ENCODE measurements around the gene ALX3.
A peak's percentile ranks its signal among the peaks of the same experiment; 100 is the strongest.

ALX3 gene

DNA sequence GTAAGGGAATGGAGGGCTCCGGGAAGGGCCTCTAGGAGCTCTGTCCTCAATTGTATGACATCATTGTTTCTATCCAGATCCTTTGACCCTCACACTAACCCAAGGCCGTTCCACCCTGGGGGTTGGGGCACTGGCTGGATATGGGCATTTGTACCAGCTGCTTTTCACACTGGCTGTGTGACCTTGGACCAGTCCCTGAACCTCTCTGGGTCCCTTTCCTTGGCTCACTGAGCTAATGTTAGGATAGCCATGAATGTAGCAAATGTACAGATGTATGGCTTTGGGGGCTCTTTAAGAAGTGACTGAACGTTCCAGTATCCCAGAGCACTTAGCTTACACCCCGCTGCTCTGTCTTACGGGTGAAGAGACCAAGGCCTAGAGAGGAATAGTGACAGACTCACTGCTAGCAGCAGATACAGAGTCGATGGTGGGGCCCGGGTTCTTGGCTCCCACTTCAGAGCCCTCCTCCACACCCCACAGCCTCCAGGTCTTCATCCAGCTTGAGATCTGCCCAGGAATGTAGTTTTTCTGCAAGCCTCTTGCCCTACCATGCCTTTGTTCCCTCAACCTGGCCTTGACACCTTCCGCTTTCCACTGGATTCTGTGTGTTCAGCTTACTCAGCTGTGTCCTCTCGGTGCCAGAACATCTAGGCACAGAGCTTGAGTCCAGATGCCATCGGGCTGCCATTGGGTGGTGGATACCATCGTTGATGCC is 27.2 kb upstream of the ALX3 start:
- H3K4me1 Mint-ChIP-seq (ENCODE audit: low read depth), result peaks cover 7% of the 10 kb centered on the region
- H3K27me3 Mint-ChIP-seq, result peaks cover 17% of the 10 kb centered on the region
- no peak overlapping the region for H3K4me3 Mint-ChIP-seq

DNA sequence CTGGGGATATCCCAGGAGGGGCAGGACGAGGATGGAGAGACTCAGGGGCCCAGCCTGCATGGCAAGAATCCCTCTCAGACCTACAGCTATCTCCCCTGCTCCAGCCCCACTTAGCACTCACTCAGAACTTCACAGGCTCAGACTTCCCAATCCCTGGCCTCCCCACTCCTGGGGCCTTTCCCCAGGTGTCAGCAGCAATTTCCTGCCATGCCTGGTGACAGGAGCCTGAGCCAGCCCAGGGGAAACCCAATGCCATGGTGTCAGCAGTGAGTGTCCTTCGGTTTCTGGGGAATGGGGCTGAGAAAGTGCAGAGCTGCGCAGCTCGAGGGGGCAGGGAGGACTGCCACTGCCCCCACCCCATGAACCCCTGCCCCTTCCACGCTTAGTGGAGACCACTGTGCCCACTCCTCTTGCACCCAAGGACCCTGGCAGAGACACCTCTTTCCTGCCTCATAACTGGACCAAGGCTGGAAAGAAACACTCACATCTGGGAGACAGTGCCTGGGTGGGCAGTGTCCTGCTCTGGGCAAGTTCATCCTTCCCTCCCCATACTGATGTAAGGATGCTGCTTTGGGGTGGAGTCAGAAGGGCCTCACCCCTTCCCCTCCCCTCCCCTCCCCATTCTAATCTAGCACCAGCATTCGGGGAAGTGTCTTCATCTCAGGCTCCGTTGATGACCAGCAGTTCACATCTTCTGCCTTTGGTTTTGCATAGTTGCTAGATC is 24.6 kb upstream of the ALX3 start:
- Mint-ChIP-seq H3K9me3 (no peaks in the 10 kb centered on the region), H3K27ac (no peak overlapping the region), H3K36me3 (ENCODE audit: low read depth) (no peaks in the 10 kb centered on the region), H3K27me3 (peaks cover 25% of the 10 kb centered on the region), H3K4me1 (ENCODE audit: low read depth) (no peaks in the 10 kb centered on the region), H3K4me3 (no peak overlapping the region)

More for the DNA sequence above, 27.2 kb upstream of the ALX3 start:
- H3K9me3 Mint-ChIP-seq, result no peaks in the 10 kb centered on the region
- no peak overlapping the region for H3K27ac Mint-ChIP-seq
- H3K36me3 Mint-ChIP-seq (ENCODE audit: low read depth), result no peaks in the 10 kb centered on the region

DNA sequence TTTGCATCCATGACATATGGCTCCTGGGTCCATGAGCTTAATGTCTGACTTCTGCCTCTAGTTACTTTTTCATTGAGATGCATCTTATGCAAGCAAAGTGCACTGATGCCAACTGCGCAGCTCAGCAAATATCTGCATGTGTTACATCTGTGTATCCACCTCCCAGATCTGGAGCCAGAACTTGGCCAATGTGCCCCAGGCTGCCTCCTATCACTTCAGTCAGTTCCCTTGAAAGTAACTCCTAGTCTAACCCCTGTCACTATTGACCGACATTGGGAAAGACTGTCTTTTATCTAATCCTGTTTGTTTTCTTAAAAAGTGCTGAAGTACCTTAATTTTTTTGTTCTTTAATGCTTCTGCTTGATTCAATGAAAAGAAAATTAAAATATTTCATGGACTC is 22.5 kb upstream of the ALX3 start:
- H3K36me3 Mint-ChIP-seq (ENCODE audit: low read depth), result no peaks in the 10 kb centered on the region
- H3K9me3 Mint-ChIP-seq, result no peaks in the 10 kb centered on the region
- no peaks in the 10 kb centered on the region for H3K4me1 Mint-ChIP-seq (ENCODE audit: low read depth)
- peaks cover 16% of the 10 kb centered on the region for H3K27me3 Mint-ChIP-seq
- no peak overlapping the region for H3K4me3 Mint-ChIP-seq
- H3K27ac Mint-ChIP-seq, result no peak overlapping the region

DNA sequence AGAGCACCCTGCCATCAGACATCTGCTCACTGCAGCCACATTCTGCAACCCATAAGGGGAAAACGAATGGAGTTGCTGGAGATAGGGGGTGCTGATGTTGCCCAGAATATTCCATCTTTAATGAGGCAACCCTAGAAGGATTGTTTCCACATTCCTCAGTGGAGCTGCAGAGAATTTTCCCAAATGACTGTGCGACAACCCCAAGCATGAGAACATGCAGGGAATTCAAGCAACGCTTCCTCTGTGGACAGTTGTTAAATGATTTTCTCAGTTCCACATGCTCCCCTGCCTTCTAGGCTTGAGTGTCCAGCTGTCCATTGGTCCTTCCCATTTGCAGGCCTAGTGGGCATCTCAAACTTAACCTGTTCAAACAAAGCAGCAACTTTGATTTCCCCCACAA is 21.3 kb upstream of the ALX3 start:
- H3K27ac Mint-ChIP-seq, result no peak overlapping the region
- peaks cover 22% of the 10 kb centered on the region for H3K27me3 Mint-ChIP-seq
- no peaks in the 10 kb centered on the region for H3K4me1 Mint-ChIP-seq (ENCODE audit: low read depth)
- no peaks in the 10 kb centered on the region for H3K36me3 Mint-ChIP-seq (ENCODE audit: low read depth)
- H3K4me3 Mint-ChIP-seq, result no peak overlapping the region
- no peaks in the 10 kb centered on the region for H3K9me3 Mint-ChIP-seq

GRCh38 chr1:110091381-110091780 is 20.9 kb upstream of the ALX3 start:
- no peak overlapping the region for H3K27ac Mint-ChIP-seq
- H3K27me3 Mint-ChIP-seq, result peaks cover 22% of the 10 kb centered on the region
- no peaks in the 10 kb centered on the region for H3K36me3 Mint-ChIP-seq (ENCODE audit: low read depth)
- no peaks in the 10 kb centered on the region for H3K9me3 Mint-ChIP-seq
- no peak overlapping the region for H3K4me3 Mint-ChIP-seq
- no peaks in the 10 kb centered on the region for H3K4me1 Mint-ChIP-seq (ENCODE audit: low read depth)

DNA sequence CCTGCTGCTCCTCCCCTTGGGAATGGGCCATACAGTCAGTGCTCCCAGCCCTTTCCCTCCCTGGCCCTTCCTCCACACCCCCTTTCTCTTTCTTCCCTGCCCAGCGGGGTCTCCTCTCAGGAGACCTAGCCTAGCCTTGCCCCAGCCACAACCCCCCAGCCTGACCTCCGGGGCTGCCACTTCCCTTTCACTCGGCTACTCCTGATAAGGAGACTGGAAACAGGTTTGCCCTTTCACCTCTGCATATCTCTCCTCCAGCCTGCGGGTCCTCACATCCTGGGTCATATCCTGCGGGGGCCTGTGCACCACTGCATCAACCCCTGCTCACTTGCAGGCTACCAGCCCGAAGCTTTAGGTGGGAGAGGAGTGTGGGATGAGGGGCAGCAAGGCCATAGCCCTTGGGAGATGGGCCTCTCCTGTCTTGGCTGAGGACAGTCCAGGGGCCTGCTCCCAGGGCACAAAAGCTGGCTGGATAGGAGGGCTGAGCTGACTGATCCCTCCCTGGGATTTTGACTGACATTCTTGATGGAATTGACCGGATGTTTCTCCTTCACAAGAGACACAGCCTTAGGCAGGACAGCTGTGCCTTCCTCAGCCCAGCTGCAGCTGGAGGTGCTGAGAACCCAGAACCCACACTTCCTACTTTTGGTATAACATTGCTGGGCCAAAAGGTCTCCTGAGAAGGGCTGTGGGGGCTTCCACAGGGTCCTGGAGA is 19.2 kb upstream of the ALX3 start:
- Mint-ChIP-seq H3K27ac (no peak overlapping the region), H3K4me3 (no peak overlapping the region), H3K27me3 (peaks cover 34% of the 10 kb centered on the region), H3K4me1 (ENCODE audit: low read depth) (peaks cover 2% of the 10 kb centered on the region), H3K36me3 (ENCODE audit: low read depth) (no peaks in the 10 kb centered on the region), H3K9me3 (no peaks in the 10 kb centered on the region)

DNA sequence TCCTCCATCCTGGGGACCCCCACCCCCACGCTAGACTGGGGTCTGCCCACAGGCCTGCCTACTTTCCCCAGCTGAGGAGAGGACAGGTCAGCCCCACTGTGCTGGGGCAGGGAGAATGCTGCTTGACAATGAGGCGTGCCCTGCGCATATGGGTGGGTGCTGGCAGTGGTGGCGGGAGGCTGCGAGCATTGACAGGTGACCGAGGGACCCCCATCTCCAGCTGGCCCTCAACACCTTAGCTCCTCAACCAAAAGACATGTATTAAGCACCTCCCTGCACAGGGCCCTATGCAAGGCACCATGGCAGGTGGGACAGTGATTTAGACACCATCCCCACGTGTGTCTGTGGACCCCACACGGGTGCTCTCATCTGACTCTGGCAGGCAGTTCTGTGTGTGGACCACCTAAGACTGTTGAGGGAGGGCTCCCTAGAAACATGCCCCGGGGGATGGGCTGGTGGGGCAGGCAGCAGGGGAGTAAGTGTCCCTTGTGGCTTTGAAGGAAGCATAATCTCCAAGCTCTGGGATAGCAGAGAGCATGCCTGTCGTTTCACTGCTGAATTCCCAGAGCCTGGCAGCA is 18.4 kb upstream of the ALX3 start:
- peaks cover 9% of the 10 kb centered on the region for H3K4me1 Mint-ChIP-seq (ENCODE audit: low read depth)
- no peaks in the 10 kb centered on the region for H3K36me3 Mint-ChIP-seq (ENCODE audit: low read depth)
- H3K27me3 Mint-ChIP-seq, result peaks cover 35% of the 10 kb centered on the region
- no peak overlapping the region for H3K27ac Mint-ChIP-seq
- no peaks in the 10 kb centered on the region for H3K9me3 Mint-ChIP-seq
- H3K4me3 Mint-ChIP-seq, result no peak overlapping the region

GRCh38 chr1:110087812-110088738 is 17.6 kb upstream of the ALX3 start:
- Mint-ChIP-seq H3K27me3 (peaks cover 42% of the 10 kb centered on the region), H3K9me3 (no peaks in the 10 kb centered on the region), H3K4me1 (ENCODE audit: low read depth) (peaks cover 16% of the 10 kb centered on the region), H3K36me3 (ENCODE audit: low read depth) (no peaks in the 10 kb centered on the region), H3K4me3 (no peak overlapping the region), H3K27ac (no peak overlapping the region)

DNA sequence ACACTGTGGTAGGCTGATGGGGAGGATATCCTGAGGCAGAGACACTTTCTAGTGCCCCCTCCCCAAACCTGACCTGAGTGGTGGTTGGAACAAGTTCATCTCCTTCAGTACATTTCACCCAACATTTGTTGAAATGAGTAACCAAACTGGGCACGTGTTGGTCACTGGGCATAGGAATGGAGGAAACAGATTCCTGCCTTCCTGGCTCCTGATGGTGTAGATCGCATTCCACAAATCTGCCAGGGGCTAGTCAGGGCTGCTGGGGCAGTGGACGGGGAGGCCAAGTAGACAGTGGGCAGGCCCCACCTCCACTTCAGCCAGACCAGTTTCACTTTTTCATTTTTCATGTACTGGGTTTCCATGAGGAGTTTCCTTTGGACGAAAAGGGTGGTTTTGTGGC is 16.5 kb upstream of the ALX3 start:
- Mint-ChIP-seq H3K27ac (no peak overlapping the region), H3K4me3 (no peak overlapping the region), H3K36me3 (ENCODE audit: low read depth) (no peaks in the 10 kb centered on the region), H3K27me3 (peaks cover 44% of the 10 kb centered on the region), H3K4me1 (ENCODE audit: low read depth) (peaks cover 16% of the 10 kb centered on the region), H3K9me3 (no peaks in the 10 kb centered on the region)

GRCh38 chr1:110085671-110086070 is 15.2 kb upstream of the ALX3 start:
- no peaks in the 10 kb centered on the region for H3K36me3 Mint-ChIP-seq (ENCODE audit: low read depth)
- H3K9me3 Mint-ChIP-seq, result no peaks in the 10 kb centered on the region
- H3K4me1 Mint-ChIP-seq (ENCODE audit: low read depth), result peaks cover 16% of the 10 kb centered on the region
- no peak overlapping the region for H3K4me3 Mint-ChIP-seq
- peaks cover 54% of the 10 kb centered on the region for H3K27me3 Mint-ChIP-seq
- H3K27ac Mint-ChIP-seq, result no peak overlapping the region

GRCh38 chr1:110084227-110085078 is 14.0 kb upstream of the ALX3 start:
- Mint-ChIP-seq H3K36me3 (ENCODE audit: low read depth) (no peaks in the 10 kb centered on the region), H3K27ac (no peak overlapping the region), H3K9me3 (no peaks in the 10 kb centered on the region), H3K4me1 (ENCODE audit: low read depth) (peaks cover 16% of the 10 kb centered on the region), H3K4me3 (peak overlapping the region; percentile 75), H3K27me3 (peaks cover 62% of the 10 kb centered on the region)

DNA sequence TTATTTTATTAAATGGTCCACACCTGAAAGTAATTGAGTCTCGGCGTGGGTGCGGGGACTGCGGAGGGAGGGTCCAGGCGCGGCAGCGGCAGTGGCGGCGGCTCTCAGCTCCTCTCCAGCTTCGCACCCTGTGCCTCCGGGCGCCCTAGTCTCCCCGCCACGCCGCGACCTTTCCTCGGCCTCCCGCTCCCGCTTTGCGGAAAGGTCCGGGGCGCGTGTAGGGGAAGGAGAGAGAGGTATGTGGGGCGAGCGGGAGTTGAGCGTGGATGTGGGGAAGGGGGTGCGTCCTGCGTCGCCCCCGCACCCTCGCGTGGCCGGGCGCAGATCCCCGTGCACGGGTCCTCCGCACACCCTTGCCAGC is 13.4 kb upstream of the ALX3 start:
- peak overlapping the region; percentile 75 for H3K4me3 Mint-ChIP-seq
- H3K36me3 Mint-ChIP-seq (ENCODE audit: low read depth), result no peaks in the 10 kb centered on the region
- peaks cover 67% of the 10 kb centered on the region for H3K27me3 Mint-ChIP-seq
- H3K27ac Mint-ChIP-seq, result no peak overlapping the region
- no peaks in the 10 kb centered on the region for H3K9me3 Mint-ChIP-seq
- H3K4me1 Mint-ChIP-seq (ENCODE audit: low read depth), result peaks cover 16% of the 10 kb centered on the region

GRCh38 chr1:110083061-110083865 is 12.8 kb upstream of the ALX3 start:
- Mint-ChIP-seq H3K27me3 (peaks cover 71% of the 10 kb centered on the region), H3K4me3 (peak overlapping the region; percentile 75), H3K9me3 (no peaks in the 10 kb centered on the region), H3K4me1 (ENCODE audit: low read depth) (peaks cover 16% of the 10 kb centered on the region), H3K36me3 (ENCODE audit: low read depth) (no peaks in the 10 kb centered on the region), H3K27ac (no peak overlapping the region)

Measured in stimulated activated naive CD8-positive, alpha-beta T cell treated with anti-CD3 and anti-CD28 coated beads, Interleukin-15, Interleukin-2, amounts not matched to agents 100 ng/mL and 50 ng/mL, for 24 hours (primary cell).